Epithelial cell of proximal tubule (primary cell): ENCODE results near the gene SUN2. TPM values are rescaled to one million over a fixed set of nuclear protein-coding genes. Genes with fewer than 3 reads are reported as not detected.

ENCODE experiments used
- DNase-seq: peaks from one replicate; pipeline ENCODE4 v3.0.0-alpha.2; 2011; ENCODE audit warnings: low read depth
- H3K4me3 ChIP-seq: 2 replicates; pipeline ENCODE4 v1.5.1; 2011; ENCODE audit warnings: low read depth, mild to moderate bottlenecking, low read length
- CTCF ChIP-seq: conservative IDR thresholded peaks from 2 replicates; pipeline ENCODE4 v1.5.1; 2012; ENCODE audit warnings: low read depth, mild to moderate bottlenecking, low read length
- total RNA-seq: library from RNA; depleted of rRNA; stranded (reverse); fragments of >200 nt; gene quantifications from 2 replicates; pipeline ENCODE4 v1.2.3, GENCODE V29; 2015

SUN2 gene
- total RNA-seq, 1 donor from 2014 or later = 88.2 TPM

GRCh38 chr22:38793721-38794466 lies 38.1 kb upstream of the SUN2 start, which contains the start of gene DNAL4:
Gene DNAL4, minus strand, starts transcription at chr22:38794143. Its CDS starts 11,412 bp downstream, at chr22:38782731.
- peak within 1 kb of the TSS; percentile 78 for H3K4me3 ChIP-seq
- no peak for TF ChIP-seq CTCF
- DNase-seq = peak; percentile 95

GRCh38 chr22:38793317-38793716 lies 37.5 kb upstream of the SUN2 start:
- peak overlapping the region; percentile 78 for H3K4me3 ChIP-seq
- DNase-seq = no peak
- no peak for TF ChIP-seq CTCF

- TF ChIP-seq CTCF = no peak
- no peak for DNase-seq
- H3K4me3 ChIP-seq = peak overlapping the region; percentile 78
Observed at GRCh38 chr22:38792833-38793232, 37.0 kb upstream of the SUN2 start.

- no peak for DNase-seq
- H3K4me3 ChIP-seq = no peak overlapping the region
- no peak for TF ChIP-seq CTCF
Observed at GRCh38 chr22:38789606-38790005, 33.8 kb upstream of the SUN2 start.

DNA sequence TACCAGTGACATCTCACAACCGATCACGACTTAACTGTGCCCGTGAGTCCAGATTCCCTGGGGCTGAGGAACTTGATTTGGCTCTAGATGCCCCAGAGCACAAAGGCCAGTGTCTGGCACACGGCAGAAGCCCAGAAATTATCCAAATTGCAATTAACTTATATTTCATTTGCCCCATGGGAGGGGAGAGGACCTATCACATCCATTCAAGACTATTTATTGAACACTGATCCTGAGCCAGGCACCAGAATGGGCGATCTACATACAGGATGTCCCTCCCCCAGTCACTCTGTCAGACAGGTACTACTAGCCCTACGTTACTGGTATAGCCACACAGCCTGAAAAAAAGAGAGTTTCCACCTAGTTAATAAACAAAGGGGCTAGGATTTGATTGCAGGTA lies 33.0 kb upstream of the SUN2 start:
- no peak for DNase-seq
- TF ChIP-seq CTCF = no peak
- H3K4me3 ChIP-seq = no peak overlapping the region

GRCh38 chr22:38788021-38788816 lies 32.4 kb upstream of the SUN2 start:
- no peak overlapping the region for H3K4me3 ChIP-seq
- TF ChIP-seq CTCF = no peak
- DNase-seq = peak; percentile 44
